Vagina (tissue), 2 donors: ENCODE data around the gene BIN1. TPM values are rescaled to one million over a fixed set of nuclear protein-coding genes. Genes with fewer than 3 reads are reported as not detected.

Experiments used
- DNase-seq, 2 donors: peaks; one replicate each; pipeline ENCODE4 v3.0.0-alpha.2; 2017; ENCODE audit errors: extremely low spot score in 2 of 2
- H3K27ac ChIP-seq: fragments of 200-600 bp; sonication (generic); one replicate; pipeline ENCODE4 v1.5.1; 2019
- H3K27me3 ChIP-seq: fragments of 200-600 bp; sonication (generic); one replicate; pipeline ENCODE4 v1.5.1; 2019
- H3K36me3 ChIP-seq, 2 donors: fragments of 200-600 bp; sonication (generic); one replicate each; pipeline ENCODE4 v1.5.1; 2017 to 2019
- H3K4me1 ChIP-seq: fragments of 200-600 bp; sonication (generic); one replicate; pipeline ENCODE4 v1.5.1; 2019
- H3K4me3 ChIP-seq, 2 donors: fragments of 200-600 bp; sonication (generic); 1 replicate in 1 of 2; 2 replicates in 1 of 2; pipeline ENCODE4 v1.5.1; 2016 to 2019
- H3K9me3 ChIP-seq: fragments of 200-600 bp; sonication (generic); one replicate; pipeline ENCODE4 v1.5.1; 2019
- CTCF ChIP-seq, 3 experiments: fragments of 450-650 bp in 2 of 3; fragments of 200-600 bp in 1 of 3; sonication (generic) in 1 of 3; IDR thresholded peaks; one replicate each; pipeline ENCODE4 v1.5.1; 2017 to 2019; ENCODE audit warnings: antibody characterized with exemption in 3 of 3, mild to moderate bottlenecking in 2 of 3, moderate library complexity in 2 of 3
- POLR2A ChIP-seq, 2 donors: fragments of 450-650 bp; IDR thresholded peaks; one replicate each; pipeline ENCODE4 v1.6.1; 2017; ENCODE audit warnings: antibody characterized with exemption in 2 of 2, mild to moderate bottlenecking in 2 of 2, moderate library complexity in 2 of 2
- POLR2AphosphoS5 ChIP-seq, 2 donors: sonication (generic); formaldehyde crosslinking; IDR thresholded peaks; one replicate each; pipeline ENCODE4 v1.9.0; 2017; ENCODE audit warnings: antibody characterized with exemption in 2 of 2, mild to moderate bottlenecking in 2 of 2, low read depth in 1 of 2; ENCODE audit not compliant: insufficient read depth in 1 of 2
- intact Hi-C: fragments of 100-400 bp; cut with DNase I; formaldehyde crosslinking; loops from one replicate; pipeline ENCODE4 v1.15.1; 2023
- total RNA-seq: library from RNA; depleted of rRNA; stranded (reverse); fragments of >200 nt; gene quantifications from one replicate; pipeline ENCODE4 v1.2.3, GENCODE V29; 2016

BIN1 gene
- total RNA-seq, 1 donor from 2014 or later = 60.9 TPM

GRCh38 chr2:127054996-127055785 lies 51.8 kb downstream of the BIN1 start:
- intact Hi-C loops = no loop called here
- H3K27ac ChIP-seq = peak overlapping the region; percentile 17
- H3K27me3 ChIP-seq = no peaks in the 10 kb centered on the region
- no peaks in the 10 kb centered on the region for H3K36me3 ChIP-seq
- DNase-seq = no peak
- no peak for TF ChIP-seq POLR2A (IDR thresholded peaks at IDR 0.05)
- no peak for TF ChIP-seq CTCF (IDR thresholded peaks at IDR 0.05)
- no peak for TF ChIP-seq POLR2AphosphoS5 (IDR thresholded peaks at IDR 0.05; ENCODE audit: insufficient read depth in 1 of 2, low read depth in 1 of 2)
- H3K4me3 ChIP-seq = no peak overlapping the region
- no peaks in the 10 kb centered on the region for H3K9me3 ChIP-seq
- H3K4me1 ChIP-seq = peaks cover 4% of the 10 kb centered on the region

- no peak for DNase-seq
- no peaks in the 10 kb centered on the region for H3K27me3 ChIP-seq
- H3K36me3 ChIP-seq = no peaks in the 10 kb centered on the region
- H3K27ac ChIP-seq = peak overlapping the region; percentile 17
- H3K4me1 ChIP-seq = peaks cover 10% of the 10 kb centered on the region
- no peaks in the 10 kb centered on the region for H3K9me3 ChIP-seq
- intact Hi-C loops = no loop called here
- TF ChIP-seq POLR2AphosphoS5 (IDR thresholded peaks at IDR 0.05; ENCODE audit: insufficient read depth in 1 of 2, low read depth in 1 of 2) = no peak
- no peak for TF ChIP-seq POLR2A (IDR thresholded peaks at IDR 0.05)
- TF ChIP-seq CTCF (IDR thresholded peaks at IDR 0.05) = no peak
- H3K4me3 ChIP-seq = no peak overlapping the region
Measured at GRCh38 chr2:127054604-127054930, 52.4 kb downstream of the BIN1 start.

GRCh38 chr2:127053731-127054603 lies 53.0 kb downstream of the BIN1 start:
- intact Hi-C loops = no loop called here
- Histone ChIP-seq H3K4me1 (peaks cover 12% of the 10 kb centered on the region), H3K36me3 (no peaks in the 10 kb centered on the region), H3K27me3 (no peaks in the 10 kb centered on the region), H3K4me3 (no peak overlapping the region), H3K9me3 (no peaks in the 10 kb centered on the region), H3K27ac (peak overlapping the region; percentile 17)
- no peak for DNase-seq
- no peak for TF ChIP-seq CTCF (IDR thresholded peaks at IDR 0.05)
- TF ChIP-seq POLR2A (IDR thresholded peaks at IDR 0.05) = no peak
- no peak for TF ChIP-seq POLR2AphosphoS5 (IDR thresholded peaks at IDR 0.05; ENCODE audit: insufficient read depth in 1 of 2, low read depth in 1 of 2)

- DNase-seq = no peak
- no peak for TF ChIP-seq POLR2AphosphoS5 (IDR thresholded peaks at IDR 0.05; ENCODE audit: insufficient read depth in 1 of 2, low read depth in 1 of 2)
- no peak for TF ChIP-seq POLR2A (IDR thresholded peaks at IDR 0.05)
- TF ChIP-seq CTCF (IDR thresholded peaks at IDR 0.05) = no peak
- no peaks in the 10 kb centered on the region for H3K27me3 ChIP-seq
- no peak overlapping the region for H3K27ac ChIP-seq
- H3K36me3 ChIP-seq = no peaks in the 10 kb centered on the region
- peaks cover 12% of the 10 kb centered on the region for H3K4me1 ChIP-seq
- no peak overlapping the region for H3K4me3 ChIP-seq
- no peaks in the 10 kb centered on the region for H3K9me3 ChIP-seq
- intact Hi-C loops = no loop called here
Measured at GRCh38 chr2:127052771-127053691, 53.9 kb downstream of the BIN1 start.
